Endothelial cell of hepatic sinusoid (primary cell): ENCODE results near the gene MAJIN.

Experiments used
- in situ Hi-C: cut with HindIII; loops from 2 replicates; pipeline ENCODE4 v1.10.0; 2017; ENCODE audit warnings: low sequenced_read_pairs

MAJIN gene

GRCh38 chr11:64894812-64895452 is 77.0 kb downstream of the MAJIN start:
- in situ Hi-C loops, result loop anchor here (5.0 kb wide), 3 partner anchors 37 to 103 kb away; no protein-coding TSS in a partner anchor

- in situ Hi-C loops, result loop anchor here (5.0 kb wide), 3 partner anchors 38 to 102 kb away; no protein-coding TSS in a partner anchor
Observed at GRCh38 chr11:64894070-64894811, 77.7 kb downstream of the MAJIN start.

- in situ Hi-C loops, result loop anchor here (5.0 kb wide), 3 partner anchors 39 to 101 kb away; no protein-coding TSS in a partner anchor
Observed at GRCh38 chr11:64893194-64894069, 78.5 kb downstream of the MAJIN start.

GRCh38 chr11:64892838-64893193 is 79.1 kb downstream of the MAJIN start:
- in situ Hi-C loops, result loop anchor here (5.0 kb wide), 3 partner anchors 39 to 101 kb away; no protein-coding TSS in a partner anchor

- in situ Hi-C loops, result loop anchor here (5.0 kb wide), 3 partner anchors 40 to 100 kb away; no protein-coding TSS in a partner anchor
Observed at GRCh38 chr11:64892411-64892831, 79.5 kb downstream of the MAJIN start.

- in situ Hi-C loops, result loop anchor here (5.0 kb wide), 3 partner anchors 40 to 100 kb away; no protein-coding TSS in a partner anchor
Observed at GRCh38 chr11:64891880-64892279, 80.0 kb downstream of the MAJIN start.

GRCh38 chr11:64891215-64891848 is 80.6 kb downstream of the MAJIN start:
- in situ Hi-C loops, result loop anchor here (5.0 kb wide), 3 partner anchors 41 to 99 kb away; no protein-coding TSS in a partner anchor

- in situ Hi-C loops, result loop anchor here (5.0 kb wide), 3 partner anchors 42 to 98 kb away; no protein-coding TSS in a partner anchor
Observed at GRCh38 chr11:64890522-64890939, 81.4 kb downstream of the MAJIN start.

GRCh38 chr11:64888729-64889511 is 83.0 kb downstream of the MAJIN start:
- in situ Hi-C loops, result no loop called here

GRCh38 chr11:64888406-64888728 is 83.5 kb downstream of the MAJIN start:
- in situ Hi-C loops, result no loop called here
